HL-60 (cell line): ENCODE data around the gene RBM42.

Experiments
- CTCF ChIP-seq: IDR thresholded peaks from one replicate; pipeline ENCODE4 v1.5.1; 2011; ENCODE audit warnings: low read length, control low read depth, inconsistent platforms; ENCODE audit not compliant: insufficient read depth
- REST ChIP-seq: IDR thresholded peaks from 2 replicates; pipeline ENCODE4 v1.6.1; 2012; ENCODE audit warnings: low read depth; ENCODE audit not compliant: insufficient replicate concordance

- TF ChIP-seq CTCF (no peak), REST (no peak)
These were observed 15.3 kb upstream of the RBM42 start for GRCh38 chr19:35613574-35613973.
